Stimulated activated CD8-positive, alpha-beta memory T cell treated with anti-CD3 and anti-CD28 coated beads, Interleukin-15, amount 100 ng/mL, for 1 hour (primary cell): ENCODE data around the gene LEF1.
"Not testable (repeated sequence)": the region's sequence is repeated elsewhere in the genome, so short reads cannot be mapped to it uniquely, and the experiment has no call there.

ENCODE experiments used
- DNase-seq: peaks from one replicate; pipeline ENCODE4 v3.0.0-alpha.2; 2020; ENCODE audit warnings: low read depth

The LEF1 gene

DNA sequence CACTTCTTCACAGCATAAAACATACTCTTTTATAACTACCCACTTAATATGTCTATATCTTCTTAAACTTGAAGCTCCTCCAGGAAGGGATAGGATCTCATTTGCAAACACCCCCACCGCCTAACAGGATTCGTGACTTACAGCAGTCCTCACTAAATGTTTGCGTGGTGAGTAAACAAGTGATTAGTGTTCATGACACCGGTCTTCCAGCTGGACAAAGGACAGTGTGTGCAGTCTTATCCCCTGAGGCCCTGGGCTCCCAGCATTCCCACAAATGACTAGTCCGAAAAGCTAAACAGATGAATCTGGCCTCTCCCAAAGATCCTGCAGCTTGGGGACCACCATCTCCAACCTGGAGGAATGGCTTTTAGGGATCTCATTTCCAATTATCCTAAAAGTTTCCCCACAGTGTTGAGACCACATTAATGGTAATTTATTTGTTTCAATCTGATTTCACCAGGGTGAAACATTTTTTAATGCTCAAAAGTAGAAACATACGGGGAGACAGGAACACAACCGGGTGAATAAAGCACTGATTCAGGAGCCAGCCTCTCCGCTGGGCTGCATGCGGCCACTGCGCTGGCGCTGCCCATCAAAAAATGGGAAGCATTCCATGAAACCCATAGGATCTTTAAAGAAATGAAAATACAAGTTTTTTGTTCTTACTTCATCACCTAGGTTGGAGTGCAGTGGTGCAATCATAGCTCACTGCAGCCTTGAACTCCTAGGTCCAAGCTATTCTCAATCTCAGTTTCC lies 109.9 kb downstream of the LEF1 start:
- DNase-seq, result no peak

DNA sequence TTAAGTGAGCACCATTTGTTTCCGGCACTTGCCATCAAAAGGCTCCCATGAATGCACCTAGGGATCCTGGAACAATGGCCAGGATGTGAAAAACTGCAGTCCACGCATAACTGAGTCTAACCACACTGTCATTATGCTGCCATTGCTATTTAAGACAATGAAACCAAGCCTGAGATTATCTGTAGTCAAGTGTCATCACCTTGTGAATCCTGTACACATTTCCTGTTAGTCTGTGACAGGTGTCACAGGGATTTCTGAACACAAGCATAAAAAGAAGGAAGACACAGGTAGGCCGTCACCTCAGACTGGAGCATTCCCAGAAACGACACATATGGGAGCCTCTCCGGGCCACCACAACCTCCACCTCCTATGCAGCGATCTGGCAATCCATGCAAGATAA lies 112.3 kb downstream of the LEF1 start:
- DNase-seq, result no peak

DNA sequence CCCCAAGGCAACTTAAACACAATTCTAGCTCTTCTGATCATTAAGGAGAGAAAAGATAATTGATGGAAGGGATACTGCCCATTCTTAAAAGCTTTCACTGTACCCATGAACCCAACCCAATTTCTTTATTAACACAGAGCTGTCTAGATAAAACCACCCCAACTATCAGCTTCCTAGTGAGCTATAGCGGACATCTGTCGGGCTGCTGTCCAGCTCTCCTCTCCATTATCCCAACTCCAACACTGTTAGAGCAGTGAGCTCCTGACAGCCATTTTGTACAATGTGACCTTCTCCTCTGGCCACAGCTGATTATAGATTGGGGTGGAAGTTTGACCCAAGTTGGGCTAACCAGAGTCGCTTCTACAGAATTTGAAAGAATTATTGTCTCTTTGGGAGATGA lies 112.9 kb downstream of the LEF1 start:
- DNase-seq, result no peak

DNA sequence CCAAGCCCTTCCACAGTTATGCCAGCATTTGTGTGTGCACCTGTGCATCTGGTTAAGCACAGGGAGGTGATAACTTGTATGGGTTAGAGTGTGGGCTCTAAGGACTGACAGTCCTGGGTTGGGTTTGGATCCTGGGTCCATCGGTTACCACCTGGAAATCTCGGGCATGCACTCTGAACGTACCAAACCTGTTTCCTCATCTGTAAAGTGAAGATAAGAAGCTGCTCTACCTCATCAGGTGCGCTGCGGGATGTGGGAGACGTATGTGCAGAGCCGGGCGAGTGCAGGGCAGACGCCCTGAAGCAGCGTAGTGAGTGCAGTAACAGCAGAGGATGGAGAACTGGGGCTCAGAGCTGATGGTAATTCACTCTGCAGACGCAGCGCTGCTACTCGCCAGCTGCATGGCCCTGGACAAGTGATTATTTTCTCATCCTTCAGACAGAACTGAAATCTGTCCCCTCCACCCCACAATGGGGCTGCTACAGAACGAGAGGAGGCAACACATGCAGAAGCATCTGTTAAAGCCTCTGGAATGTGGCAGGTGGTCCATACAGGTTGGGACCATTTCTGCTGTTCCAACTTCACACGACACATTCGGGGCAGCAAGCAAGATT lies 114.6 kb downstream of the LEF1 start:
- no peak for DNase-seq

DNA sequence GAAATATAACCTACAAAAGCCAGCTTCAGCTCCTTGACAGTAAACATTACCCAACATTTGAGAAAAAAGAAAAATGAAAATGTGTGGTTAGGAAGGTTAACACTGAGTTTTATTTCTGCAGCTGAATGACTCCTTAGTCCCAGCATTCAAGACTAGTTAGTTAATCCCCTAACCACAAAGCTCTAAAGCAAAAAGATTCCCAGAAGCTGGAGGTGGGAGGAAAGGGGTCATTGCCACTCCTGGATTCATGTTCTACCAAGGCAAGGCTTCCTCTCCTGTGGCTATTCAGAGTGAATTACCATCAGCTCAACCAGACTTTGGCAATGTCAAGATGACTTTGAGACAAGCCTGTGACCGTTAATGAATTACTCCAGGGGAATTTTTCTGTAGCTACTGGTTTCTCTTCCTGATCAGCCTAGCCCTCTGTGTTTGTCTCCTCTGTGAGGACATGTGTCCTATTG lies 115.5 kb downstream of the LEF1 start:
- no peak for DNase-seq

DNA sequence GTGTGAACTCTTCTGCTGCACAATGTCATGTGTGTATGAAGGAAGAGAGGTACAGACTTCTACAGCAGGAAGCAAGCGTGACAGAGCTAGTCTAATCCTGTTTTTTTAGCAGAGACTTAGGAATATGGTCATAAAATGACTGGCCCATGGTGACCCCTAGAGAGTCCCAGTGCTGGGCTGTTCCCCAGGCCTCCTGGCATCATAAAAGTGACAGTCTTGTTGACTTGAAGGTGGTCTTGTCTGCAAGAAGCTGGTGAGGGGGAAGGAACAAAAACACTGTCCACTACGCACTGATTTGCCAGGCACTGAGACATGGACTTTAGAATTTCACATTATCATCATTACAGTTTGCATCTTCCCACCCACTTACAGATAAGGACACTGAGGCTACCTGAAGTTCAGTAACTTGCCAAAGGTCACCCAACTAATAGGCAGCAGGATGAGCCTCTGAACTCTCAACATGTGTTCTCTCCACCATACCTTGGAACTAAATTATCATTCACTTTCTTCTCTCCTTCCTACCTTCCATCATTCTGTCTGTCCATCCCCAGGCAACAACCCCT lies 116.1 kb downstream of the LEF1 start:
- DNase-seq, result no peak

DNA sequence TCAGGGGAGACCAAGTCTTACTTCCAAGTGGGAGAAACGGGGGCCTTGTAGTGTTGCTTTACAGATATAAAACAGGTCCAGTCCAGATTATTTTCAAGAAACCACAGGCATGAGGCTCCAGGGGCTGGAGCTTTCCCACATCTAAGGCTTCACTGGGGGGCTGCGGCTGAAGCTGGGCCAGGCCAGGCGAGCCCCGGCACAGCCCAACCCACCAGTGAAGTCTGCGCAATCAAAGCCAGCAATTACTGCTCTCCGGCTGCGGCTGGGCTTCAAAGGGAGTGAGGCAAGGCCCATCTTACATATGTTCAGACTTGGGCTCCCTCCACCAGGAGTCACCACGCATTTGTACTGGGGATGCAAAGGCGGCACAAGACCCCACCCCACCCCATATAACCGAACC lies 117.4 kb downstream of the LEF1 start:
- DNase-seq, result no peak

DNA sequence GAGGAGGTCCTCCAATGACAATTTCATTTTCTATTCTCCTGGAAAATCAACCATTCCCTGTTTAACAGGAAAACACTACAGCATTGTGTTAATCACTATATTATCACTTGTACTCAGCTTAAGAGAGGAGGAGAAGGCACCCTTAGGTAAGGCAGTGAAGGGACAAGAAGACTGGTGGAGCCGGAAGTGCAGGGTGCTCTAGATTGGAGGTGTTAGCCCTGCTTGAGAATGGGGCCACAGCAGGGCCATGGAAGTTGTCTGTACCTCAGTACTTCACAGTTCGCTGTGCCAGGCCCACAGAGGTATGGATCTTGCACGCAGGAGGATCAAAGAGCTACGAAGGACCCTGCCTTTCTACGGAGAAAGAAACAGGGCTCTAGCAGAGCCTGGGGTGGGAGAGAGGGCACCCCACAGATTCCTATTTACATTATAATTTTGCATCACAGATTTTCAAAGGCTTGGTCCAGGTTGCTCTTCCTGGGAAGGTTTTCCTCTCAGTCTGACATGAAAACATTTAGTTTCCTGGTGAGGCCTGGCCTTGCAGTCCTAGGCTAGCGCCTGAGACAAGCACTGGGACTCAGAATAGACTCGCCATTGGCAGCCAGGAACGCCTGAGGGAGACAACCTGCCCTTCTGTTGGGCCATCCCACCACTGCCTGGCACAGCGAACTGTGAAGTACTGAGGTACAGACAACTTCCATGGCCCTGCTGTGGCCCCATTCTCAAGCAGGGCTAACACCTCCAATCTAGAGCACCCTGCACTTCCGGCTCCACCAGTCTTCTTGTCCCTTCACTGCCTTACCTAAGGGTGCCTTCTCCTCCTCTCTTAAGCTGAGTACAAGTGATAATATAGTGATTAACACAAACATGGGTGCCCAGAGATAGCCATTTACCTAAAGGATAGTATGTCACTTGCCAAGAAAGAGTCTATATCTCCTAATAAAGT lies 118.3 kb downstream of the LEF1 start:
- not testable (repeated sequence) for DNase-seq

DNA sequence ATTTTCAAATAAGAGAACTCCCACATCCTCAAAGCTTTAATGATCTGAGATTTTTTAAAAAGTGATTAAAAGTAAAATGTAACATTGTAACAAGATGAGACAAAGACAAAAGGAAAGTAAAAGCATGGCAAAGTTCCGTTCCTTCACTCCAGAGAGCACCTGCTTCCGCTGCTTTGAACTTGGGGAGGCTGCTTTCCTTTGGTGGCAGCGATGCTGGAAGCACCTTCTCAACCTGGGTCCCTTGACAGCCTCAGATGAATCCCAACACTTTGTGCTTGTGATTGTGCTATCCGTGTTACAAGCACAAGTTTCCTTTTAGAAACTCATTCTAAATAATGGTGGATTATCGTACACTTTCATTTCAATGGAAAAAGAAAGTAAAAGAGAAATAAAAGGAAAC lies 119.3 kb downstream of the LEF1 start:
- DNase-seq, result no peak

DNA sequence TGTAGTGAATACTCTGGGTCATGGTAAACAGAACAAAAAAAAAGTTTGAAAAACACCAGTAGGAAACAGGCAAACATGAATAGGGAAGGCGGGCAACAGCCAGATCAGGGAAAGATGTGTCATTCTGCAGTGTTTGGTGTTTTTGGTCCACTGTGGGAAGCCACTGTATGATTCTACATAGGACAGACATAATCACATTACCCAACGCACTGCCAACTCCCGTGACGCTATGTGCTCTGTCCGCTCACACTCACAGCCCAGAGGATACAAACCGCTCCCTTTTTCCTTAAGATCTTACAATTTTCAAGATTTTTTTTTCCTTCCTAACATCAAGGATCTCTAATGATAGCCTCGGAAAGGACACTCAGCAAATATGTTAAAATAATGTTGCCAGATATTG lies 119.7 kb downstream of the LEF1 start:
- no peak for DNase-seq

DNA sequence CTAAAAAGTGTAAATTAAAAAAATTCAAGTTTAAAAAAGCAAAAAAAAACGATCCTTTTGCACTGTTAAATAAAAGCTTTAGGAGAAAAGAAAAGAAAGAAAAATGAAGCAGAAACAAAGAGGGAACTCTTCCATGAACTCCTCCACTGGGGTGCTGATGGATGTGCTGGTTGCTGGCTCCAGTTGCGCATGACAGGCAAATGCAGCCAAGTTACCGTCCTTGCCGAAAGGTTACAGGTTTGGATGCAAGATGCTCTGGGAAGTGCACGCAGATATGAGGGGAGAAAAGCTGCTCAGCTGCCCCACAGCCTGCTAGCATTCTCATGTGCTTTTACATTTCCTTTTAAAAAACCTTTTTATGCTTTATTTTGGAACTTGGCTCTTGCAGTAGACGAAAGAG lies 120.6 kb downstream of the LEF1 start:
- DNase-seq, result no peak

DNA sequence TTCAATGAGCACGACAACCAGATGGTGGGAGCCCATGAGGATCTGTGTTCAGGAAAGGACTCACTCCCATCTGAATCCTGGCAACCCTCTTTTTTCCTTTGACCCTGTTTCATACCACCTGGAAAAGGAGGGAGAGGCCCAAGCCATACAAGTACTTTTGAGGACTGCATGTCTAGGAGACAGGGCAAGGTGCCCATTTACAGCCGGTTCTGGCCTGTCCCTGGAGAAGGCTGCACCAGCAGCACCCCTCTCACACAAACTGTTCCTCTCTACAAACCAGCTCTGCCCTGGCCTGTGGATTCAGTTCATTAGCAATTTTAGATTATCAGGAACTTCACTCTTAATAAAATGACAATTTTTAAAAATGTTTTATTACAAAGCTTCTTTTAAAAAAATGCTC lies 121.5 kb downstream of the LEF1 start:
- DNase-seq, result no peak

DNA sequence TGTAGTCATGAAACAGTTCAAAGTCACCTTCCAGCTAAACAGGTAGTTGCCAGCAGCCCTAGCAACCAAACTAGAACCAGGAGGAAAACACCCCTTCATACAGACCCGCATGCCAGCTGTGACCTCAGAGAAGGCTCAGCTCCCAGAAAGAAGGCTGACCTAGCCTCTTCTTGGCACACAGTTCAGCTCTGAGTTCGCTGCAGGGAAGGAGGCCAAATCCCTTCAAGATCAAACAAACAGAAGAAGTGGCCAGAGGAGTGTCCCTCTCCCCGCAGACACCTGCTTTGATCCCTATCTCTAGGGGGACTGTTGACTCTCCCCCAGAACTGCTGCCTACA lies 123.1 kb downstream of the LEF1 start:
- no peak for DNase-seq

DNA sequence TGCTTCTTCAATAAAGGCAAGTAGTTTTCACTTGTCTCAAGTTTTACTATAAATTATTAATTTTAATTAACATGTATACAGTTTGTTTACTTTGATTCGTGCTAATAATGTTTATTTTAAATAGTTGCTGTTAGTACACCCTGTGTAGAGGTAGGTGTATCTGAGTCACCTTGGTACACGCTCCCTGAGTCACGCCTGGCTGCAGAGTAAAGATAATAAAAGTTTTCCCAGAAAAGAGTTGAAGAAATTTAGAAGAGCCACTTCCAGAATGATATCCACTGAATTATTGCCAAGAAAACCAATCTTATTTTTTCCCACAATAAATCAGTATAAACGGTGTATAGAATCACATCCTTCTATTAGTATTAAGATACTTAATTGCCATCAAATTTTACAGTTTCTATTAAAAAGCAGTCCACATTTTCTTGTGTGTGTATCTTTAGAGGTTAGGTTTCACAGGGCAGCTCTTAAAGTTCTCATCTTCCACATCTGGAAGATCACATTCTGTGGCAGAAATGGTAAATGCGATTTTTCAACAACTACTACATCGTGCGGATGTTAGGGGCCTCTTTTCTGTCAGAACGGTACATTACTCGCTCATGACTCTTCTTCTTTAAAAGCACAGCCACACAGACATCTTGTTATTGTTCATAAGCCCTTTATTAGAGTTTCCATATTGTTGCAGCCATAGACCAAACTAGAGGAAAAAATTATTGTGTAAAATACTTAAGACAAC lies 123.6 kb downstream of the LEF1 start:
- no peak for DNase-seq

DNA sequence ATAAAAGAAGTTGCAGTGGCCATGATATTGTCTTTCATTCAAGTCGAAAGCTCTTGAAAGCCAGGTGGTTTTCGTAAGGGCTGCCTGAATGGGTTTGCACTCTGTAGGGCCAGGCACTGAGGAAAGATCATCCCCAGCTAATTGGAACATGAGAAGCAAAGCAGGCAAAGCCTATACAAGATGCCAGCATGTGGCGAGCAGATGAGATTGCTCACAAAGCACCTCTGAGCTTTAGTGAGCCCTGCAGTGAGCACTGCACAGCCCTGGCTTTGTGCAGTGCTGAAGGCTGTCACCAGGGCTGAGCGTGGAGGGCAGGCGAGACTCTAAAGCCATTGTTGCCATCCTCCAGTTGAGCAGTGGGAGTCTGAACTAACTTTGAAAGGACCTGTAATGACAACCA lies 125.2 kb downstream of the LEF1 start:
- no peak for DNase-seq

DNA sequence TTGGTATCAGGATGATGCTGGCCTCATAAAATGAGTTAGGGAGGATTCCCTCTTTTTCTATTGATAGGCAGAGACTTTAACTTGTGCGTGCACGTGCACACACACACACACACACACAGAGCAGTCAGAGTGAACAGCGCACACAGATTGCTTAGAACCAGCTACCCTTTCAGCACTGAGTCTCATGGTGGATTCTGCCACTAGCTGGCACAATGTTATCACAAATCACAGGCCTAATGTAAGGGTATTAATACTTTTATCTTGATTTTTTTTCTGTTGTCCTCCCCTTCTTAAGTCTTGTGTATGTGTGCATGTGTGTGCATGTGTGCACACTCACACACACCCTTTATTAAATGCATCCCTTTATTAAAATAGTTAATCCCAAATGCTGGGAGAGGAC lies 125.8 kb downstream of the LEF1 start:
- no peak for DNase-seq

DNA sequence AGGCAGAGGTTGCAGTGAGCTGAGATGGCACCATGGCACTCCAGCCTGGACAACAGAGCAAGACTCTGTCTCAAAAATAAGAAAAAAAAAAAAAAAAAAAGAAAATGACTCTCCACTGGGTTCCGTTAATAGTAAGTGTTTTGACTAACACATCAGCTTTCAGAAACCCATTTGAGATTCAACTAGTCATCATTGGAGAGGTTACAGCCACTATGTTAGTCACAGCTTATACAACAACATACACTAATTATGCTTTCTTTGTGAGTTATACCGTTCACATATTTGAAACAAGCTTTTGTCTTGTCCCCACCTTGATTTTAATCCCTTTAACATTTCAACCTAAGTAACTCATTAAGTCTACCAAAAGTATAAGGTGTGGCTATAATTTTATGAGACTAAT lies 130.8 kb downstream of the LEF1 start:
- no peak for DNase-seq

DNA sequence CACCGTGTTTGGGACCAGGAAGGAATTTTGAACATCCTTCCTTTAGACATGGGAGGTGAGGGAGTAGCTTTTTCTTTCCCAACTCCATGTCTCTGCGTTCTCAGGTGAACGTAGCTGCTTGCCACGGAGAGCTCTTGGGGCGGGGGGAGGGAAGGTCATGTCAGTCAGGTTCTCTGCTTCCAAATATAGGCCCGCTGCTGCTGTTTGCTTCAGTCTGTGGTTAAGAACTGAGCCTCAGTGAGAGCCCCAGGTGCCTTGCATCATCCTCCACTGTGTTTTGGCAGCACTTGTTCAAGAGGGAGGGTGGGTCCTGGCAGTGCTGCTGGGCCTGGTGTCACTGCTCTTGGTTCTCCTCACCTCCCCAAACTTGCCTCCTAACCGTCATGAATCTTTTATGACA lies 132.5 kb downstream of the LEF1 start:
- peak; percentile 21 for DNase-seq

DNA sequence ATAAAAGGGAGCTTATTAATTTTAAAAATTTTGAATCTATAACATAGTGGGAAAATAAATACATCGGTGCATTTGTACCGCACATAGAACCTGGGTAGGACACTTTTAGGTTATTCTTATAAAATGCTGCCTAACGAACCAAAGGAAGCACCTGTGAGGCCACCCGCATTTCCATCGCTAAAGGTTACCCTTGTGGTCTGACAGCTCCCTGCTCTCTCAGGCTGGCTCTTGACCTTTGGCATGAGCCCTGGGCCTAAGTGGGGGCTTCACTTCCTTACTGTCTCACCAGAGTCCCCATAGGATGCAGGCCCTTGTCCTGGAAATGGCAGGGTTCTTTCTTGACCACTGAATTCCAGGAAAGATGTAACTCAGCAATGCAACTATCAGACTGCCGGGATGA lies 133.0 kb downstream of the LEF1 start:
- DNase-seq, result no peak

DNA sequence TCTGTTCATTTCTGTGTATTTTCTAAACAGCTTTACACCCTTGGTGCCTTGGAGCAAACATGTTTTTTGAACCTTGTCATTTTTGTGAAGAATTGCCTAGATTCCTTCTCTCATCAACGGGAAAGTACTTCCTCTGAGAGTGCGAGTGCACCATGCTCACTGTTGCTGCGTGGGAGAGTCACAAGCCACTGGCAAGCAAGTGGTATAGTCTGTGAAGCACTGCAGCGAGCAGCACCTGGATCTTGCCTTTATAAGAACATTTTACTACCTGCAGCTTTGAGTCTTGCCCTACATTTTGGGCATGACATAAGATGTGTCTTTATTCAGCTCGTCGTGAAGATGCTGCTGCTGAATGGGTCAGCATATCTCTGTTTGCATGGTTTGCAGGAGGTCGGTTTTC lies 134.2 kb downstream of the LEF1 start:
- no peak for DNase-seq

DNA sequence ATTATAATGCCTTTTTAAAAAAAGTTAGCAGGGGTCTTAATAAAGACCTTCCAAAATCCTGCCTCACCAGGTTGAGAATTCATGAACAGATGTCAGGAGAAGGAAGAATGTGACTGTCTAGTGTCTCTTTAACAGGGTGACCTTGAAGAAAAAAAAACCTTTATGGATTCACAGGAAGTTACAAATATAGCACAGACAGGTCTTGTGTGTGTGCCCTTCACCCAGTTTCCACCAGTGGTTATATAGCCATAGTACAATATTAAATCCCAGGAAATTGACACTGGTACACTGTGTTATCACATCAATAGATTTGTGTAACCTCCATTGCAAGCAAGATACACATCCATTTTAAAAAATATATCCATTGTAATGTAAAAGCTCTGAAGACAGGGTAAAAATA lies 135.4 kb downstream of the LEF1 start:
- DNase-seq, result no peak
